MCF 10A (cell line): ENCODE results near the gene GNAI3. TPM values are rescaled to one million over a fixed set of nuclear protein-coding genes. Genes with fewer than 3 reads are reported as not detected.
A peak's percentile ranks its signal among the peaks of the same experiment; 100 is the strongest.

Experiments
- BruUV-seq: library from RNA; stranded (reverse); fragments of 400-500 nt; replicated peaks from 2 replicates; lab custom pipeline; 2021; lab: Mats Ljungman, UMichigan
- CTCF ChIA-PET: fragments of 300-600 bp; sonication (Branson Sonifier 250); formaldehyde crosslinking; extraction: SDS; loops from one replicate; lab custom pipeline; 2021; ENCODE audit warnings: antibody characterized with exemption, inconsistent platforms; lab: Yijun Ruan, JAX
- POLR2A ChIA-PET: fragments of 300-600, 350-650 bp; sonication (Branson Sonifier 250); formaldehyde crosslinking; extraction: SDS; loops from one replicate; lab custom pipeline; 2020; ENCODE audit warnings: antibody characterized with exemption, inconsistent platforms; lab: Yijun Ruan, JAX
- DNase-seq: peaks from one replicate; pipeline ENCODE4 v3.0.0-alpha.2; 2018; ENCODE audit not compliant: unreplicated experiment
- H3K27ac Mint-ChIP-seq: one replicate; pipeline ENCODE4 v1.8.0; 2022; ENCODE audit warnings: mild to moderate bottlenecking, low read depth, mixed read lengths; ENCODE audit not compliant: unreplicated experiment
- H3K27me3 Mint-ChIP-seq: one replicate; pipeline ENCODE4 v1.8.0; 2022; ENCODE audit warnings: mixed read lengths; ENCODE audit not compliant: insufficient read depth, unreplicated experiment
- H3K36me3 Mint-ChIP-seq: one replicate; pipeline ENCODE4 v1.8.0; 2022; ENCODE audit warnings: mild to moderate bottlenecking, moderate library complexity, mixed read lengths; ENCODE audit not compliant: insufficient read depth, unreplicated experiment
- H3K4me1 Mint-ChIP-seq: one replicate; pipeline ENCODE4 v1.8.0; 2022; ENCODE audit warnings: mixed read lengths; ENCODE audit not compliant: insufficient read depth, unreplicated experiment
- H3K4me3 Mint-ChIP-seq: one replicate; pipeline ENCODE4 v1.8.0; 2022; ENCODE audit warnings: mild to moderate bottlenecking, moderate library complexity, mixed read lengths; ENCODE audit not compliant: unreplicated experiment
- H3K9me3 Mint-ChIP-seq: one replicate; pipeline ENCODE4 v1.8.0; 2022; ENCODE audit warnings: mixed read lengths; ENCODE audit not compliant: unreplicated experiment
- intact Hi-C: fragments of 100-400 bp; cut with micrococcal nuclease; formaldehyde crosslinking; loops from 2 replicates; pipeline ENCODE4 v1.14.1; 2022
- total RNA-seq: library from RNA; stranded (reverse); gene quantifications from 2 replicates; pipeline ENCODE4 v1.2.3, GENCODE V29; 2022
- TF ChIP-seq, protein P1 (sequence below): fragments of 200-600 bp; IDR thresholded peaks from one replicate; pipeline ENCODE4 v1.8.0; 2022; ENCODE audit warnings: antibody characterized with exemption, mild to moderate bottlenecking; ENCODE audit not compliant: unreplicated experiment

The GNAI3 gene
- total RNA-seq, 1 experiment from 2014 or later: 8.0 TPM

DNA sequence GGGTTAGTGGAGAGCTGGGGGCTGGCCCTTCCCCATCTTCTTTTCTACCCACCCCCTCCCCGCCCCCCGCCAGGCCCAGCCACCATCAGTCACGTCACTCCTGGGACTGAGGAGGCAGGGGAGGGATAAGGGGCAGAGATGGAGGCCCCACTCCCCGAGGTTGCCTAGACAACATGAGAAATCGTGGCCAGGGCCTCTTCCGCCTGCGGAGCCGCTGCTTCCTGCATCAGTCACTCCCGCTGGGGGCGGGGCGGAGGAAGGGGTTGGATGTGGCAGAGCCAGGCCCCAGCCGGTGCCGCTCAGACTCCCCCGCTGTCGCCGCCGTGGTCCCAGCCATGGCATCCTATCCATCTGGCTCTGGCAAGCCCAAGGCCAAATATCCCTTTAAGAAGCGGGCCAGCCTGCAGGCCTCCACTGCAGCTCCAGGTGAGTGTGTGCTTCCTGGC is 72.4 kb downstream of the GNAI3 start:
- Mint-ChIP-seq H3K4me1 (peaks cover 40% of the 10 kb centered on the region), H3K9me3 (no peaks in the 10 kb centered on the region), H3K27me3 (no peaks in the 10 kb centered on the region), H3K27ac (peak overlapping the region; percentile 92), H3K4me3 (peak overlapping the region; percentile 97), H3K36me3 (no peaks in the 10 kb centered on the region)
- intact Hi-C loops: loop anchor here (2.0 kb wide), 1 partner anchor 72 kb away; the partner anchor contains the start of gene GNAI3
- TF ChIP-seq, protein P1, sequence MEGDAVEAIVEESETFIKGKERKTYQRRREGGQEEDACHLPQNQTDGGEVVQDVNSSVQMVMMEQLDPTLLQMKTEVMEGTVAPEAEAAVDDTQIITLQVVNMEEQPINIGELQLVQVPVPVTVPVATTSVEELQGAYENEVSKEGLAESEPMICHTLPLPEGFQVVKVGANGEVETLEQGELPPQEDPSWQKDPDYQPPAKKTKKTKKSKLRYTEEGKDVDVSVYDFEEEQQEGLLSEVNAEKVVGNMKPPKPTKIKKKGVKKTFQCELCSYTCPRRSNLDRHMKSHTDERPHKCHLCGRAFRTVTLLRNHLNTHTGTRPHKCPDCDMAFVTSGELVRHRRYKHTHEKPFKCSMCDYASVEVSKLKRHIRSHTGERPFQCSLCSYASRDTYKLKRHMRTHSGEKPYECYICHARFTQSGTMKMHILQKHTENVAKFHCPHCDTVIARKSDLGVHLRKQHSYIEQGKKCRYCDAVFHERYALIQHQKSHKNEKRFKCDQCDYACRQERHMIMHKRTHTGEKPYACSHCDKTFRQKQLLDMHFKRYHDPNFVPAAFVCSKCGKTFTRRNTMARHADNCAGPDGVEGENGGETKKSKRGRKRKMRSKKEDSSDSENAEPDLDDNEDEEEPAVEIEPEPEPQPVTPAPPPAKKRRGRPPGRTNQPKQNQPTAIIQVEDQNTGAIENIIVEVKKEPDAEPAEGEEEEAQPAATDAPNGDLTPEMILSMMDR: no peak
- peak; percentile 85 for DNase-seq
- ChIA-PET CTCF (interaction anchor here (0.7 to 11.4 kb wide), 6 partner anchors 9 to 152 kb away, joined by 3 to 96 read pairs (median 5); no protein-coding TSS in a partner anchor), POLR2A (interaction anchor here (0.9 to 5.8 kb wide), 6 partner anchors 8 to 364 kb away, joined by 3 to 99 read pairs (median 8); partner anchors contain the start of genes AHCYL1 and GNAI3)
- no TSS peak for BruUV-seq

DNA sequence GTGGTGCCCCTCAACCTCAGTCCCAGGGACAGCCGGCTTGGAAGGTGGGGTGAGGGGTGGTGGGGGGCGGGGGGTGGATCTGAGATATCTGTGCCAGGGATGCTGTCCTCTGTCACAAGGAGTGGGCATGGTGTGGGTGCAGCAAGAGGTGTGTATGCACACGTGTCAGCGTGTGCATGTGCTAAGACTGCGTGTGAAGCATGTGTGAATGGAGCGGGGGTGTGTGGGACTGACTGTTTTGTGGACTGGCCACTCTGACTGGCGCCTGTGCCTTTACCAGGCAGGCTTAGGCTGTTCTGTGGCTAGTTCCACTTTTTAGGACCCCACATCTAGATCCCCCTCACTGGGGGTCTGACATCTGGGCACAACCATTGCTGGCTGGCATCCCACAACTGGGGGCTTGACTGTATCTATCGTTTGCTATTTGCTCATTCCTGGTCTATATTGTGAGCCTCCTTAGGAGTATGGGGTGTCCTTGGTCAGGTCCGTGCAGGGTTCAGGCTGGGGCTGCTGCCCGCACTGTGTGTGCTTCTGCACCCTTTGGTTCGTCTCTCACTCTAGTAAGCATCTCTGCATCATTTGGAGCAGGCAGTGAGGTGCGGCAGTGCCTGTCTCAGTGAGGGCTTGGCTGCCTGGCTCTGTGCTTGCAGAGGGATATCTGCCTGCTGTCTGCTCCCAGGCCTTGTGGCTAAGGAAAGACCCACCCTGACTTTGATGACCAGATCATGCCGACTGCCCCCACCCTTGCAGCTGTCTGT is 73.1 kb downstream of the GNAI3 start:
- H3K27ac Mint-ChIP-seq: peak overlapping the region; percentile 92
- H3K4me3 Mint-ChIP-seq: peak overlapping the region; percentile 97
- BruUV-seq: TSS peak; percentile 11
- no peaks in the 10 kb centered on the region for H3K36me3 Mint-ChIP-seq
- TF ChIP-seq, protein P1: no peak
- intact Hi-C loops: loop anchor here (2.0 kb wide), 1 partner anchor 73 kb away; the partner anchor contains the start of gene GNAI3
- no peaks in the 10 kb centered on the region for H3K9me3 Mint-ChIP-seq
- CTCF ChIA-PET: interaction anchor here (0.7 to 11.4 kb wide), 5 partner anchors 8 to 75 kb away, joined by 3 to 96 read pairs (median 4); no protein-coding TSS in a partner anchor
- H3K4me1 Mint-ChIP-seq: peaks cover 37% of the 10 kb centered on the region
- no peaks in the 10 kb centered on the region for H3K27me3 Mint-ChIP-seq
- POLR2A ChIA-PET: interaction anchor here (2.8 to 5.8 kb wide), 2 partner anchors 73 to 364 kb away, joined by 13 to 99 read pairs; partner anchors contain the start of genes AHCYL1 and GNAI3
- DNase-seq: no peak

DNA sequence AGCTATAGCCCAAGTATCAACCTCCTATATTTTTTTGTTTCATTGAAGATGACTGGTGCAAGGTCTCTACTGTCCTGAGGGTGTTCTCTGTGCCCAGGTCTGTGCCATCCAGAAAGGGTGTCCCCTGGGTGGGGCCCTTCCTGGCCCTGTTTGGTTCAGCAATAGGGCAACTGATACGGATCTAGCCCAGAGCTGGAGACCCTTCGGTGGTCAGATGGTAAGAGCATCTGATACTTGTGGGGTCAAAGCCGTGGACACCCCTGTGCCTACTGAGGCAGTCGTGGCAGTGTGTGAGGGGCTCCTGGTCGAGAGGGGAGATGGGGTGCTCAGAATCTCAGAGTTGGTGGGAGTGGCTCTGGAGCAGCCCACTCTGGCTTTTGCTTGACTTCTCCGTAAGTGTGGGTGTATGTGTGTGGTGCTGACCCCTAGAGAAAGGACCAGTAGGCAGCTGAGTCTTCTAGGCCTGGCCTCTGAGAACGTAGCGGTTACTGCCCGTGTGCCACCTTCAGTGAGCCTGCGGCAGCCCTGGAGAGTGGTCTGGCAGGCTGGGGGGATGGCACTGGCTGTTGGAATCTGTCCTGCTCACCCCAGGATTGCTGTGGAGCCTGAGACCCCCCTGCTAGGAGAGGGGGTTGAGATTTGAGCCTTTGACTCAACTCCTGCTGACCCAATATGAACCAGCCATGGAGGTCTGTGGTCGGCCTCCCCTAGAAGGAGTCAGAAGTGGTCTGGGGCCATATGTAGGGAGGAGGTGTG is 73.9 kb downstream of the GNAI3 start:
- Mint-ChIP-seq H3K9me3 (no peaks in the 10 kb centered on the region), H3K4me1 (peaks cover 30% of the 10 kb centered on the region), H3K36me3 (peaks cover 3% of the 10 kb centered on the region), H3K4me3 (peak overlapping the region; percentile 97), H3K27me3 (no peaks in the 10 kb centered on the region), H3K27ac (peak overlapping the region; percentile 92)
- TF ChIP-seq, protein P1: no peak
- intact Hi-C loops: no loop called here
- no TSS peak for BruUV-seq
- DNase-seq: no peak
- ChIA-PET CTCF (interaction anchor here (1.2 to 11.4 kb wide), 5 partner anchors 8 to 362 kb away, joined by 3 to 96 read pairs (median 3); partner anchors contain the start of gene AHCYL1), POLR2A (no interaction called here)
